NCI-H2196 (cell line): ENCODE results near the gene KIAA0930.

Experiments used
- DNase-seq: peaks from one replicate; lab custom pipeline; 2025; ENCODE audit not compliant: unreplicated experiment; lab: John Stamatoyannopoulos, UW

KIAA0930 gene

DNA sequence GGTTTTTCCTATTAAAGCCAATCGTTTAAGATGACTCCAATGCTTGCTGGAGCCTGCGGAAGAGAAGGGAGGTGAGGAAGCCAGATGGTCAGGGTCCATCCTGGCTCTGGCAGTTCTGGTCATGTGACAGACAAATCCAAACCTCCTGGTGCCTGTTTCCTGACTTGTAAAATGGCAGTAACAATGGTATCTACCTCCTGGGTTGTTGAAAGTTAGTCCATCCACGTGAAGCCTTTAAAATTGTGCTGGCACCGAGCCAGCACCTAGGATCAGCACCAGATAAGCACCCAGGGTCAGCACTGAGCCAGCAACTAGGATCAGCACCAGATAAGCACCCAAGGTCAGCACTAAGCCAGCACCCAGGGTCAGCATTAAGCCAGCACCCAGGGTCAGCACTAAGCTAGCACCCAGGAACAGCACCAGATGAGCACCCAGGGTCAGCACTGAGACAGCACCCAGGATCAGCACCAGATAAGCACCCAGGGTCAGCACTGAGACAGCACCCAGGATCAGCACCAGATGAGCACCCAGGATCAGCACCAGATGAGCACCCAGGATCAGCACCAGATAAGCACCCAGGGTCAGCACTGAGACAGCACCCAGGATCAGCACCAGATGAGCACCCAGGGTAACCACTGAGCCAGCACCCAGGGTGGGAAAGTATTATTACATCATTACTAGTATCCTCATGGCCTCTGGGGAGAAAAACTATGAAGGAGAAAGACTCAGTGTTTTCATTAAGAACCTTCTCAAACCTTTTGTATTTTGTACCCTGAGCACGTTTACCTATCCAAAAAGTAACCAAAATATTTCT, 17.2 kb downstream of the KIAA0930 start:
- DNase-seq, result no peak

DNA sequence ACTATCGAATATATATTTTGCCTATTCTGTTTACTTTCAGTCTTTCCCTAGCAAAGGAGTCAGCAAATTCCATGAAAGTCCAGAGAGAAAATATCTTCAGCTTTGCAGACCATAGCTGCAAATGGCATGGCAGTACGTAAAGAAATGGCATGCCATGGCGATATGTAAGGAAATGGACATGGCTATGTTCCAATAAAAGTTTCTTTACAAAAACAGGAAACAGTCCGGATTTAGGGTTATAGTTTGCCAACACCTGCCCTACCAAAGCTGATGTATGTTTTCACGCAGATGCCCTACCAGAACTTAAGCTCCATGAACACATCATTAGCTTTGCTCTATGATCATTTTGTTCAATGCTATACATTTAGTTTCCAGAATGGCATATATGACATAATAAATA, 19.5 kb downstream of the KIAA0930 start:
- no peak for DNase-seq

DNA sequence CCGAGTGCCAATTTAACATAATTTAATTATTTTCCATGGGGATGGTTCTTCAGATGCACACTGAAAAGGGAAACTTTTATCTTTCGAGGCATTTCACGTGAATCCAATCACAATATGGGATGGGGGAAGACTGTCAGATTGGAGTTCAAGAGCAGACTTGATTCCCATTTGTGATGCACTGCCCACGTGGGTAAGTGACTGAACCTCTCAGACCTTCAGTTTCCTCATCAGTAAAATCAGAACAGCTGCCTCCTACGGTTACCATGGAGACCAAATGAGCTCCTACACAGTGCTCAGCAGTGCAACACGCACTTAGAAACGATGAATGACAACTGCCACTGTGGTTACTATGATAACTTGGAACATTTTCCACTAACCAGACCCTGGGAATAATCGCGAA, 21.7 kb downstream of the KIAA0930 start:
- DNase-seq, result no peak

DNA sequence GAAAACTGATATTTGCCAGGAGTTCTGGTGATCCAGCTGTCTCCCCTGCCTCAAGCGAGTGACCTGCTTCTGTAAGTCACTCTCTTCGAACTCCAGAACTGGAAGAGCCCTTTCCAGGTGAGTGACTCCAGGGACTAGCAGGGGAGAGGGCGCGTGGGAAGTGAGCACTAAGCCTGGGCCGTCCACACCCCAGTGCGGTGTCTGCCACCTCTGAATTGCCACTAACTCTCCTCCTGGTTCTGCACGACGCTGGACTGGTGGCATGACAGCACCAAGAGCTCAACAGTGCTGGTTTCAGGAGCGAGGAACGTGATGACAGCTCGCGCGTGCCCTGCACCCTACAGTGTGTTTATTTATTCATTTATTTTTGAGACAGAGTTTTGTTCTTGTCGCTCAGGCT, 22.9 kb downstream of the KIAA0930 start:
- no peak for DNase-seq

DNA sequence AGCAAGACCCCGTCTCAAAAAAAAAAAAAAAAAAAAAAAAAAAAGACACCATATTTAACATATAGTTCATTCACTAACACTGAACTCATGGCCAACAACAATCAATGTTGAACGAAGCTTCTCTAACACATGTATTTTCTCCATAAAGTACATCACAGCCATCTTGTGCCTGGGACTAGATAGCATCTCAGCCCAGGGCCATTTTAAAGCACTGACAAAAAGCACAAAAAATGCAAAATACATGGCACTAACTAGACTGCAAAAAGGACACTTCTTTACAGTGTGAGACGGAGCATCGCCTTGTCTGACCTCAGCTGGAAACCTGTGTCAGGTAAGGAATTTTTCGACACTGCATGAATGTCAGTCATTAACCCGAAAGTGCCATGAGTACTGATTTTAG, 23.3 kb downstream of the KIAA0930 start:
- DNase-seq, result no peak

DNA sequence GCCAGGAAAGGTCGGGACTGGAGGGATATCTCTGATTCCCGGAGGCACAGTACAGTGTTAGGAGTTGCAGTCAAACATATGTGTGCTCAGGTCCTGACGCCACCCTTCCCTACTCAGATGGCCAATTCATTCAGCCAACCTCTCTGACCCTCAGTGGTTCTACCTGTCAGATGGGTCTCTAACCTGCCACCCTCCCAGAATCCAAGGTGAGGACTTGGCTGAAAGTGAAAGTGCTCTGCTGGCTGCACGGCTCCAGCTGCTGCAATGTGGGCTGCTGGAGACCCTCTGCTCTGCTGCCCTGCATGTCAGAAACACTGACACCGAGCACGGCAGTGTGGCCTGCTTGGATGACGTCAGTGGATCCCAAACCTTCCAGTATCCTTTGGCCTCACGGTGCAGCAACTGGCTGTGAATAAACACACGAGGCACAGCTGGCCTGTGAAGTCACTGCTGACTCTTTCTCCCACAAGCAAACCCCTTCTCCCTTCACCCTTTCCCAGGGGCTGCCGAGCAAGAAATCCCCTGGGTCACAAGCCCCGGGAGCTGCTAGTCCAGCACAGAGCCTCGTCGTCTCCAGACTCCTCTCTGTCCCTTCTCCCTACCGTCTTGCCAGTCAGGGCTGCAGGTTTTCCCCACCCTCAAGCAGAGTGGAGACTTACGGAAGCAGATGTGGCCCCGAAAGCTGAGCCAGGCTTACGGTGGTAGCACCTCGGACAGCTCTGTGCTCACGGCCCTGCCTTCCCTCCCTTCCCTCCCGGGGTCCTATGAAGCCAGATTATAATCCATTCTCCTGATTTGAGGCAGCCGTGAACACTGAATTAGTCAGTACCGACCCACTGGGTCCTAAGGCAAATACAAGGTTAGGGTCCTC, 24.3 kb downstream of the KIAA0930 start:
- DNase-seq, result no peak

DNA sequence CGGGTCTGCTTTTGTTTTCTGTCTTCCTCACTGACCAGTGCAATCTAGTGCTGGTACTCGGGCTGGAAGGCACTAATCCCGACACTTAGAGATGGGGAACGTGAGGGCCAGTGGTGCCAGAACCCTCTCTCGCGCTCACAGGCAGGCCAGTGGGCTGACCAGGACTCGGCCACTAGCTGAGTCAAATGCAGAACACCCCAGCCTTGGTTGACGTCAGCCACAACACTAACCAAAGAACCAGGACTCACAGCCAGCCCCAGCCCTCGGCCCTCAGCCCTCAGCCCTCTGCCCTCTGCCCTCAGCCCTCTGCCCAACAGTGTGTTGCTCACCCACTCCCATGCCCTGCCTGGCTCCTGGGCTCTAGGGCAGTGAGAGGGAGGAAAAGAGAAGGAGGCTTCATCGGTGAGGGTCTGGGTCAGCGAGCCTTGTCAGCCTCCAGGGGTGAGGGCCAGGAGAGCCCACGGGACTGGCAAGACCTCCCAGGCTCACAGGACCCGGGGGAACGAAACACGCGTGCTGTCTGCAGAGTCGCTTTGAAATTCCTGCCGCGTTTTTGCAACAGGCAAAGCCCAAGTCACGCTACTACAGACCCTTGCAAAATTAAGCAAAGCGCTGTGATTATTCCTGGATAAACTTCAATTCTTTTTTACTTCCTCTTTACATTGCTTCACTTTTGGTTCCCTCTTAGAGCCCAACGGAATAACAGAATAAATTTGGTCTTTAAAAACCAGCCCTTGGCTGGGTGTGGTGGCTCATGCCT, 27.5 kb downstream of the KIAA0930 start:
- DNase-seq, result no peak

DNA sequence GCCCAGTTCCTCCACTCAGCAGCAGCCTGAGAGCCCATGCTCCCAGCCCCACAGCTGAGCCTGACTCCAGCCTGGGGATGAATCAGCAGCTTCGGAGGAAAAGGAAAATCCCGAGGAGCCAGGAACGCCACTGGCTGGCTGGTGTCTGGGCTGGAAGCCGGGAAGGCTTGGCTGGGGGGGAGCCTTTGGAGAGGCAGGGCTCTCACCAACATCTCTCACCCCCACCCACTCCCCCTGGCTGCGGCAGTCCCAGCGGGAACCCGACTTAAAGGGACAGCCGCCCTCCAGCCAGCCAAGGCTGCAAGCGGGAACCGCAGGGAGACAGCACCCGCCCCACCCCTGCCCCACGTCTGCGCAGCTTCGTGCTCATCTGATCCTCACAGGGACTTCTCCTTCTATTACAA, 28.4 kb downstream of the KIAA0930 start:
- no peak for DNase-seq

DNA sequence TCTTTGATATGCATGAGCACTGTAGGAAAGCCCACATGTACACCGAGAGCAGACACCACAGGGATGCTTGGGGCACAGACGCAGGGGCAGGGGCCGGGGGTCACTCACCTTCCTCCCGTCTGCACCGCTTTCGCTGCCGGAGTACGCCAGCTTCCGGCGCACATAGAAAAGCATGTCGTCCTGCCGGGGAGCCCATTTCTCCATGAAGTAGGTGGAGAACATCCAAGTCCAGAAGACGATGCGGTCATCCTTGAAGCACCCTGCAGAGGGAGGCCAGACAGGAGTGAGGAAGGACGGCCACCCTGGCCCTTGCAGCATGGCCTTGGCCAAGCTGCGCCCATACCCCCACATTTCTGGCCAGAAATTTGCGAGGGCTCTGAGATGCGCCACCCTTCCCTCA, 28.8 kb downstream of the KIAA0930 start:
- no peak for DNase-seq

DNA sequence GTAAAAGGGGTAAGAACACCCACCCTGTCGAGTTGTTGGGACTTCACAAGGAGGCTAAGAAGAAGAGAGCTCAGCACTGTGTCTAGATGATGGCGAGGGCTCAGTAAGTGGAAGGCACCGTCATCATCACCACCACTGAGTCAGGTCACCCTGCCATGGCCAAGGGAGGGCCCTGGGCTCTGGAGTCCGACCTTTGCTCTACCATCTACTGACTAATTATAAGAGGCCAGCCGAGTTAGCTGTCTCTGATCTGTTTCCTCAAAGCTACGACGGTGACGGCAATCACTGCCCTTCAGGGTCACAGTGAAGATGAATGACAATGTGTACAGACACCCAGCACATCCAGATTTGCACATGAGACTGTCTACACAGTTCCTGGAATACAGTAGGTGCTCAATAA, 29.3 kb downstream of the KIAA0930 start:
- DNase-seq, result no peak

DNA sequence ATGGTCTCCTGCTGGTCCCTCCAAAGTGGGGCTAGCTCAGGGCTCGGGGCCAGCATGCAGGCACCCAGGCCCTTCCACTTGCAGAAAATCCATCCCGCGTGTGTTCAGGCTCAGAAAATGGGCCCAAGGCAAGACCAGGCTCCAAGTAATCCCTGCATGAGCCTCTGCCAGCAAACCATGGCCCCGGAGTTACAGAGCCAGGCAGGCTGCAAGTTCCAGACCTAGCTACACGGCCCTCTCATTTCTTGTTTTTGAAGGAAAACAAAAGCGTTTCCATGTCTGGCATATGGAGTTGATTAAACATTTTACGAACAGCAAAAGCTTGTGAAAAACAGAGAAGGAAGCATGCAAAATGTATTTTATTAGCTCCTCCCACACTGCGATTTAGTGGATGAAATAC, 29.7 kb downstream of the KIAA0930 start:
- DNase-seq, result no peak

DNA sequence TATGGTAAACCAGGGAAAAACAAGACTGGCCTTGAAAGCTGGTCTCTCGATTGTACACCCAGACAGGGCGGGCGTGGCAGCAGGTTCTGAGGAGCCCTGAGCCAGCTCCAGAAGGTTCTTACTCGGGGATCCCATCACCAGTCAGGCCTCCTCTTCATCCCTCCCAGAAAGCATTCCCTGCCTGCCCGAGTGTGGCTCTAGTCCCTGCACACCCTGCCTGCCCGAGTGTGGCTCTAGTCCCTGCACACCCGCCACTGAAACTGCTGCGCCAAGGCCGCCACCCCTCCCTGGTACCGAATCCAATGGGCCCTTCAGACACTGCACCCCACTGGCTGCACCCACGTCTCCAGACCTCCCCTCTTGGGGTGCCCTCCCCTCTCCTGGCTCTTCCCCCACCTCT, 30.1 kb downstream of the KIAA0930 start:
- DNase-seq, result no peak

DNA sequence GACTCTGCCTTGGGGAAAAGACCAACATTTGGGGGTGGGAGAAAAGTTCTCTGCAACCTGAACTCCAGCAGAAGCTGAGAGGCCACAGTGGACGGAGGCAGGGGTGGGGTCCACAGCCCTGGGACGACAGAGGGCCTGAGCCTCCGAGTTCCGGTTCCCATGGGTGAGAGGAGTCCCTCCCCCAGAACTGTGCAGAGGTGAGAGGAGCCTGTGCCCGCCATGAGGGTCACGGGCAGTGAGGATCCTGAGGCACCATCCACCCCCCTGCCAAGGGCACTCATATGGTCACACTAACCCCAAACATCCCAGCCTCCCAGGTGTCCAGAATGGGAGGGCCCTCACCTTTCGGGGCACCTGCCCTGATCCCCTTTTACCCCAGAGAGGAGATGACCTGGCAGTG, 30.5 kb downstream of the KIAA0930 start:
- DNase-seq, result no peak

DNA sequence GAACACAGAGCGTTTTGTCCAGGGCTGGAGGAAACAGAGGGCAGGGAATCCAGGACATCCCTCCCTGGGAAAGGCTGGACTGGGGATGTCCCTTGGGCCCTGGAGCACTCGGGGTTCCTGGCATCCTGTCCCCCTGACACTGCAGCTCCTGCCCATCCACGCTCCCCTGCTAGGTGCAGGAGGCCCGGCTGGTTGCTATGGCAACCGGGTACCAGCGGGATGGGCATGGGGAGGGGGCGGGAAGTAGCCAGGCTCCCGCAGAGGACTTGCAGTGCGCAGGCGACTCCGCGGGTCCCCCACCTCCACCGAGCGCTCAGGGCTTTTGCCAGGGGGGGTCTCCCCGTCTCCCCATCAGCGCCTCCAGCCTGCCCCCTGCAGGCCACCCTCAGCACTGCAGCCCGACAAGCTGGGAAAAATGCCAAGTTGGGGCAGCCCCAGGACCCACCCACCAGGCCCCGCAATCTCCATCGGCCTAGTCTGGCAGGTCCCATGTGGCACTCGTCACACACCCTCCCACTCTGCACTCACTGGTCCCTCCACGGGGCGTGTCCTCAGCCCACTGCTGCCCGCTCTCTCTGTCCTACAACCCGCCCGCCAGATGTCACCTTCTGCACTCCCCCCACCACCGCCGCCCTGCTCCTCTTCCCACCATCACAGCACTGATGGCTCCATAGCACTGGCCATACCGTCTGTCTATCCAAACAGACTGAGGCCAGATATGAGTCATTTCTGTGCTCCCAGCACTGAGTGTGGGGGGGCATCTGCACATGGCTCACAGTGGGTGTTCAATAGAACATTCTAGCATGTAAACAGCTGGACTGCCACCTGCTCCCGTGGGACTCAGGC, 31.5 kb downstream of the KIAA0930 start:
- DNase-seq, result no peak

DNA sequence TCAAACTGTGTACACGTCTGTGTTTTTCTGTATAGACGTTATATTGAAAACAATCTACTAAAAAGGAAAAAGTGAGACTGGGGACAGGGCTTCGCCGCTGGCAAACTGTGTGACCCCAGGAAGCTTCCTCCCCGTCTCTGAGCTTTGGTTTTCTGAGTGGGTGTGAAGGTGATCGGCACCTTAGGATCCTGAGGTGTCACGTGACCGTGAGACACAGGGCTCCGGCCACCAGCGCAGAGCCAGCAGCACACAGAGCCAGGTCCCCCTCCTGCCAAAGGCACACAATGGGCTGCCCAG, 32.0 kb downstream of the KIAA0930 start:
- no peak for DNase-seq

DNA sequence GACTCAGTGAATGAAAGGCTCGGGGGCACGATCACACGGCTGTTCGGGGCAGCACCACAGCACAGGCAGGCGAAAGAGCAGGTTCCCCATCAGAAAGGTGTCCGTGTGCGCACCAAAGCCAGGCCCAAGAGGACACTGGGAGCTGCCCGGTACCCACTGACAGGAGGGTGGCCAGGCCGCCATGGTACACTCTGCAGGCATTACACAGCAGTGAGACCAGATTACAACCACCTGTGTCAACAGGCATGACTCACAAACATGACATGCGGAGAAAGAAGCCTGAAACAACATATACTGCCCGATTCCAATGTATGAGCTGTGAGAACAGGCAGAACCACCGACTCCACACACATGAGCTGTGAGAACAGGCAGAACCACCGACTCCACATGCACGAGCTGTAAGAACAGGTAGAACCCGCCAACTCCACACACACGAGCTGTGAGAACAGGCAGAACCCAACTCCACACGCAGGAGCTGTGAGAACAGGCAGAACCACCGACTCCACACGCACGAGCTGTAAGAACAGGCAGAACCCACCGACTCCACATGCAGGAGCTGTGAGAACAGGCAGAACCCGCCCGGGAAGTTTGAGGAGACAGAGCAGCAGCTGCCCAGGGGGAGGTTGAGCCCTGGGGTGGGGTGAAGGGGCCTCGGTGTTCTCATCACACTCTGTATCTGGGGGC, 32.6 kb downstream of the KIAA0930 start:
- DNase-seq, result no peak

DNA sequence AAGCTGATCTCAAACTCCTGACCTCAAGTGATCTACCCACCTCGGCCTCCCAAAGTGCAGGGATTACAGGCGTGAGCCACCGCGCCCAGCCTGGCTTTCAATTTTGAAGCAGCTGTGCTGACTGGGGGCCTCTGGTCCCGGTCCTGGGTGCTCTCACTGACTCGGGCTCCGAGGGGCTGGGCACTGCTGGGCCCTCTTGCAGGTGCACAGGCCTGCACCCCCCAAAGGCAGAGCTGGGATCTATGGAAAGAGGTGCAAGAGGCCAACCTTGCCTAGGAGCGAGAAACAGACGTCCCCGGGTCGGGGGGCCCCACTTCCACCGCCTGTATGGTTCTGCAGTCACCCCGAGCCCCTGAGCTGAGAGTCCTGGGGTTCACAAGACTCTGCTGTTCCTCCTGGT, 33.2 kb downstream of the KIAA0930 start:
- no peak for DNase-seq

DNA sequence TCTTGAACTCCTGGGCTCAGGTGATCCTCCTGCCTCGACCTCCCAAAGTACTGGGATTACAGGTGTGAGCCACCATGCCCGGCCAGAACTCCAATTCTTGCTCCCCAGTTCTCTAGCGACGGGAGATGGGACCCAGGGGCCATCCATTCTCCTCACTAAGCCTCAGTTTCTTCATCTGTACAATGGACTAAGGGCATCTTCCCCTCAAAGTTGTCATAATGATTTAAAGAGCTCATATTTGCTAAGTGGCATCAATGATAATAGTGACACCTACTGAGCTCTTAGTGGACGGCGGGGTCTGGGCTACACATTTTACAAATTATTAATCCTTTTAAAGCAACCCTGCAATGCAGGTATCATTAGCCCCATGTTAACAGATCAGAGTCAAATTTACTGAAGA, 34.5 kb downstream of the KIAA0930 start:
- DNase-seq, result no peak

DNA sequence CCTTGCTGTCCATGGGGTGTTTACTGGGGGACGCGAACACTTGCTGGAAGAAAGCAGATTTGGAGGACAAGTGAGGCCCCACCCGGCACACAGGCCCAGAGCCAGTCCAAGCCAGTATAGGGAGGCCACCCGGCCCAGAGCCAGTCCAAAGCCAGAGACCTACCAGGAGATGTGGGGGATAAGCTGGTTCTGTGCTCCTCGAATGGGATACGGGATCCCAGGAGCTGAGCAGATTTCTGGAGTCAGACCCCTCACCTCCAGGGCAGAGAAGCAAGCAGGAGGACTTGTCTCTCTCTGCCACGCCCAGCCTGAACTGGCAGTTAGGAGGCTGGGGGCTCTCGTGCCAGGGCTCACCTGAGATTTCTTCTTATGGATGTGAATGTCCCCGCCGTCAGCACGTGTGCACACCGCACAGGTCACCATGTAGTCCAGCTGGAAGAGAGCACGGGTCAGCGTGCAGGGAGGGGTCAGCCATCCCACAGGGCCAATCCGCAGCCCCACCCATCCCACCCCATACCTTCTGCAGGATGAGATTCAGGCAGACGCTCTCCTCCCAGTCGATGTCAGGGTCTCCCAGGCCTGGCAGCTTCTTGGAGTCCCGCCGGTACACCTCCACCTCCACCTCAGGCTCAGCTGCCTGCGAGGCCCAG, 35.3 kb downstream of the KIAA0930 start:
- DNase-seq, result no peak

DNA sequence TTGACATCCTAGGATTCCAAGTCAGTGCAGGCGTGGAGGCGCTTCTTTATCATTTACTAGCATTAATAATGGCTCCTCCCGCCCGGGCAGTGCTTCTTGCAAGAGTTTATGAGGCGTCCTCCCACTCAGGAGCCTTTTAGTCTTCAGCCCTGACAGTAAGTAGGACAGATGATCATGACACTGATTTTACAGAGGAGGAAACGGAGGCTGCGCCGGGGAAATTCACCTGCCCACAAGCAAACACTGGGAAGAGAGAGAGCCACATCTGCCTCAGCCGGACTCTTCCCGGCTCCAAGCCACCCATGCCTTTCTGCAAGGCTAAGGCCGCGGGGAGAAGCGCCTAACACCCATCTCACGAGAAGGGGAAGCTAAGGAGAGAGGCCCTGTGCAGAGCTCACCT, 35.9 kb downstream of the KIAA0930 start:
- no peak for DNase-seq
